GM12873 (cell line): ENCODE data around the gene KIF13A.

Experiments
- TF ChIP-seq, protein P1 (sequence below): IDR thresholded peaks from 2 replicates; pipeline ENCODE4 v1.5.1; 2012; ENCODE audit warnings: low read depth, mild to moderate bottlenecking, moderate library complexity, low read length, control low read depth; ENCODE audit not compliant: insufficient read depth; ENCODE audit errors: missing control alignments

Gene KIF13A

DNA sequence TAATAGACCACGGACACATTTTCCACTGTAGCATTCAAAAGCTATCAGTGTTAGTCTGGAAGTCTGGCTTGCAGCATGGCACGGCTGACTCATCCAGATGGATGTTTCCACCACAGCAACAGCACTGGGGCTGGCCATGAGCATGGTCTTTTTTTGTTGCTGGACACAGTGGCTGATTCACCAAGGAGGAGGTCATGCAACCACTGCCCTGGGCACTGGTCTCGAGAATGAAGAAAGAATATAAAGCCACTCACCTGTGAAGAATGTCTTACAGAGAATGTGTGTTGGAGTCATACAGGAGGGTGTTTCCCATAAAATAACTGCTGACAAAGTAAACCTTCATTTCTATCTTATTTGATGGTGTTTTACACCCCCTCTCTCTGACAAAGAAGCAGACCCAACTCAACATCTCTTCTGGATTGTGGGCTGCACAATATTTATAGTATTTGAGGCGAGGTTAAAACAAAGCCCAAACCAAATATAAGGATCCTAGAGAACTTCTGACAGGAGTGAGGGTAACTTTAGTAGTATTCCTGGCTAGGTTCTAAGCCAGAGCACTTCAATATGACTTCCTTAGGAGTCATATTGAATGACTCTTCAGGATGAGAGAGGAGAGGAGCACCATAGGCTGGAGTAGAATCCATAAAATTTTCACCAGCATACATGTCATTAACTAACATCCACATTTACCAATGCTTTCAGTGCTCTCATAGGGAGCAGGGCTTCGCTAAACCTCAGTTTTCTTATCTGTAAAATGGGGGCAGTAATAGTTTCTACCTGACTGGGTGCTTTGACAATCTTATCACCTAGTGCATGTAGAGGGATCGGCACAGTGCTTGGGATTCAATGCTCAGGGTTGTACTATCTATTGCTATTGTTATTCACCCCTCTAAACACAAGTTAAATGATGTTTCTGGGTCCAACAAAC lies 121.4 kb downstream of the KIF13A start:
- TF ChIP-seq, protein P1, sequence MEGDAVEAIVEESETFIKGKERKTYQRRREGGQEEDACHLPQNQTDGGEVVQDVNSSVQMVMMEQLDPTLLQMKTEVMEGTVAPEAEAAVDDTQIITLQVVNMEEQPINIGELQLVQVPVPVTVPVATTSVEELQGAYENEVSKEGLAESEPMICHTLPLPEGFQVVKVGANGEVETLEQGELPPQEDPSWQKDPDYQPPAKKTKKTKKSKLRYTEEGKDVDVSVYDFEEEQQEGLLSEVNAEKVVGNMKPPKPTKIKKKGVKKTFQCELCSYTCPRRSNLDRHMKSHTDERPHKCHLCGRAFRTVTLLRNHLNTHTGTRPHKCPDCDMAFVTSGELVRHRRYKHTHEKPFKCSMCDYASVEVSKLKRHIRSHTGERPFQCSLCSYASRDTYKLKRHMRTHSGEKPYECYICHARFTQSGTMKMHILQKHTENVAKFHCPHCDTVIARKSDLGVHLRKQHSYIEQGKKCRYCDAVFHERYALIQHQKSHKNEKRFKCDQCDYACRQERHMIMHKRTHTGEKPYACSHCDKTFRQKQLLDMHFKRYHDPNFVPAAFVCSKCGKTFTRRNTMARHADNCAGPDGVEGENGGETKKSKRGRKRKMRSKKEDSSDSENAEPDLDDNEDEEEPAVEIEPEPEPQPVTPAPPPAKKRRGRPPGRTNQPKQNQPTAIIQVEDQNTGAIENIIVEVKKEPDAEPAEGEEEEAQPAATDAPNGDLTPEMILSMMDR: no peak

DNA sequence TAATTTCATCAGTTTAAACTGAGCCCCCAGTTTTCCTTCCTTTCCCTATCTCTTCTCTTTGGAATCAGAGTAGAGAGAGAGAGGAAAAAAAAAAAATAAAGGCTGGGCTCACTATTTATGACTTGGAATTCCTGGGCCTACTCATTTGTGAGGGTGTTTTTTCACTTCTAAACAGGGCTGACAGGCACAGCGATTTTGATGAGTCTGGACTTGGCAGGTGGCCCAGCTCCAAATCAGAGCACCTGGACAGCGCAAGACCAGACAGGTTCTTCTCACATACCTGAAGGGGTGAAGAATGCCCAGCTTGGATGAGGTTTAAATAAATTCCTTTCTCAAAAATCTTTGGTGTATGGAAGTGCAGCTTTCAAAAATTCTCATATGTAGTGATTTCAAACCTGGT lies 122.2 kb downstream of the KIF13A start:
- TF ChIP-seq, protein P1: no peak

DNA sequence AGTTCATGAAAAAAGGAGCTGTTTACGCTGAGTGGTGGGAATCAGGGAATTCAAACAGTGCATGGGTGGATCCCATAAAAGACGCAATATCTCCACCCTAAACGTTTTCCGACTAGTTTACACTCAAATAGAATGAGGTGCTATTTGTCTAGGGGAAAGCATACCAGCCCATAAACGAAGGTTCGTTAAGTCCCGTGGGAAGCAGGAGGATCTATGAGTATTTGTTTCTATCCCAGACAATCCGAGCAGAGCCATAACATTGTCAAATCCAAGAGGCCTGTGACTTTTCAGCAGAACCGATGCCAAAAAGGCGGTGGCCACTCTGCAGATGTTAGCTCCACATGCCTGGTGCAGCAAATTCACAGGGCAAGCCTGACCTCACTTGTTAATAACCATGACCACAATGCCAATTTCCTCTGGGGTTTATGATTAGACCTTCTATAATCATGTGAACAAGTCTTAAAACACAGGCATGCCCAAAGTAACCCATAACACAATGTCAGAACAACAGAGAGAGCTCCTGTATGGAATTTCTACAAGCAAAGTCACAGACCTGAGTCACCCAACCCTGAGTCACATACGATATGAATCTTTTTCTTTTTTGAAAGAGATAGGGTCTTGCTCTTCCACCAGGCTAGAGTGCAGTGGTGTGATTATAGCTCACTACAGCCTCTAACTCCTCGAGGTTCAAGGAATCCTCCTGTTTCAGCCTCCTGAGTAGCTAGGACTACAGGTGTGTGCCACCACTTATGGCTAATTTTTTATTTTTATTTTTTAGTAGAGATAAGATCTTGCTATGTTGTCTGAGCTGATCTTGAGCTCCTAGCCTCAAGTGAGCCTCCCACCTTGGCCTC lies 123.3 kb downstream of the KIF13A start:
- TF ChIP-seq, protein P1: no peak

DNA sequence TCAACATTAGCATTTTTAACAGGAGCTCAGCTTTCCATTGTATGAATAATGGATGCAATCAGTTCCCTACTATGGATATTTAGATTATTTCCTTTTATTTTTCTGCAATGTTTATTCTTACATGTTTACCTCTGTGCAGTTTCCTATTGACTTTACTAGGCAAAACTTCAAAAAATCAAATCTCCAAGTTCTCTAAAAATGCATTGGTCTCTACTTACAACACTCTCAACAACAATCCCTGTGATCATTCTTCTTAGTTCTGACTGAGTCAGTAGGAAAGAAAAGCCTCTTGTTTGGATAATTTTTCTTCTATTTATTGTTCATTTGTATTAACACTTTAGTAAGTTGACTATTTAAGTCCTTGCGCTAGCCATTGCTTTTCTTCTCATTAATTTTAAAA lies 126.1 kb downstream of the KIF13A start:
- TF ChIP-seq, protein P1: no peak

DNA sequence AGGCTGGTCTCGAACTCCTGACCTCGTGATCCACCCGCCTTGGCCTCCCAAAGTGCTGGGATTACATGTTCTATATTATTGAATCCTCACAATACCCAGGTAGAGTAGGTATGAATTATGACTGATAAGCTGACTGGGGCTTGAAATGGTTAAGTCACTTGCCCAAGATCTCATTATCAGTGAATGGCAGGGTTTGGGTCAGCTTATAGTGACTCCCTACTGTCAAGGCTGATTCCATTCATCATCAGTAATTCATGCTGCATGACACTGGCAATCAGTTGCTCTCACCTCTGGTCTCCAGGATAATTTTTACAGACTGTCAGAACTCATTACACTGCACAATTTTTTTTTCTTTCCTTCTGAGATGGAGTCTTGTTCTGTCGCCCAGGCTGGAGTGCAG lies 127.6 kb downstream of the KIF13A start:
- TF ChIP-seq, protein P1: no peak

DNA sequence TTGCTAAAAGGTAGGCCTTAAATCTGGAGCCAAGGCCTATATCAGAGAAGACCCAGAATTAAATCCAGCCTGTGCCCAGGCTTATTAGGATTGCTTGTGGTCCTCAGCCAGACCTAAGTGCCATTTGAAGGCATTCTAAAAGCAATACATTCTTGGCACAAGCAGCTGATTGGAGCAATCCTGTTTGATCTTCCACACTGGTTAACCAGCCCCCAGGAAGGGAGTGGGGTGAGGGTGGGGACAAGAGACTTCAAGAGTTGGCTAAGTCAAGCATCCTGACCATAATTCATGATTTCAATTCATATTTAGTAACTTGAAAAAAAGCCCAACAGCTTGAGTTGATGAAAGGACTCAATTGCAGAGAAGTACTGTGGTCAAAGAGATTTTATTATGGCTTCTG lies 128.9 kb downstream of the KIF13A start:
- TF ChIP-seq, protein P1: no peak

DNA sequence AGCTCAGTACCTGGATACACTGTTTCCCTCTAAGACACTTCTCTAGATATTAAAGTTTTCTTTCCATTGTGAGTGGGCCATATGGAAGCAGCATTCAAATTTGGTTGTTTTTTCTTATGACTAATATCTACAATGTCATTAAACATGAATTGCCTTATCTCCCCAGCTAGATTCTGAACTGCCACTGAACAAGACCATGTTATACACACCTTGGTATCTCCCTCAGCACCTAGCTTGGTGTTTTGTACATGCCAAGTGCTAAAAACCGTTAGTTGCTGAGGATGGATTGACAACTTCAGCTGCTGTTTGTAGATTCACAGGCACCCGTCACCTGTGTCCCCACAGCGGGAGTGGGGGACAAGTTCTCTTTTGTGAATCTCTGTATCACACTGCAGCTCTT lies 131.1 kb downstream of the KIF13A start:
- TF ChIP-seq, protein P1: no peak
